HCT116 (cell line): ENCODE results near the gene MUSTN1. TPM values are rescaled to one million over a fixed set of nuclear protein-coding genes. Genes with fewer than 3 reads are reported as not detected.

Source experiments
- ATAC-seq: fragments of 200-7000 bp; cut with Tn5 transposase; 2 replicates; pipeline ENCODE4 v1.9.1; 2020; ENCODE audit warnings: mild to moderate bottlenecking, moderate library complexity
- BruUV-seq: library from RNA; stranded (reverse); fragments of 400-500 nt; replicated peaks from 2 replicates; lab custom pipeline; 2021; lab: Mats Ljungman, UMichigan
- CTCF ChIA-PET: fragments of 300-600 bp; sonication (Branson Sonifier 250); formaldehyde crosslinking; loops from one replicate; lab custom pipeline; 2021; ENCODE audit warnings: antibody characterized with exemption; lab: Charles Lee
- POLR2A ChIA-PET: fragments of 300-600, 350-600 bp; sonication (Branson Sonifier 250); formaldehyde crosslinking; loops from one replicate; lab custom pipeline; 2021; ENCODE audit warnings: antibody characterized with exemption; lab: Charles Lee
- RAD21 ChIA-PET, 2 experiments: fragments of 300-600 bp; sonication (Branson Sonifier 250); formaldehyde crosslinking; loops; one replicate each; lab custom pipeline; 2023; ENCODE audit warnings: low total read pairs in 2 of 2; ENCODE audit not compliant: uncharacterized antibody in 2 of 2, unreplicated experiment in 2 of 2, low non-redundant PET in 1 of 2; lab: Charles Lee
- DNase-seq: peaks from one replicate; pipeline ENCODE4 v3.0.0-alpha.2; 2010; ENCODE audit warnings: low read depth, low spot score
- H2AFZ ChIP-seq: fragments of 200-600 bp; shearing (Covaris generic), sonication (generic); 2 replicates; pipeline ENCODE4 v1.6.1; 2017; ENCODE audit warnings: low read depth, mixed run types, mixed read lengths, antibody characterized with exemption, low read length; ENCODE audit not compliant: poor library complexity, severe bottlenecking
- H3K27ac ChIP-seq: 2 replicates; pipeline ENCODE4 v1.5.1; 2012; ENCODE audit warnings: low read depth, low read length
- H3K27me3 ChIP-seq: fragments of 200-600 bp; sonication (generic); 2 replicates; pipeline ENCODE4 v1.6.1; 2016; ENCODE audit warnings: mixed run types, low read length, mixed read lengths; ENCODE audit not compliant: insufficient read depth
- H3K36me3 ChIP-seq, 2 experiments: fragments of 200-500 bp in 1 of 2; fragments of 200-600 bp in 1 of 2; sonication (Bioruptor generic) in 1 of 2; sonication (generic) in 1 of 2; 2 replicates each; pipeline versions ENCODE4 v1.5.1 to v1.6.1; 2014 to 2016; ENCODE audit warnings: low read length in 2 of 2, inconsistent platforms in 1 of 2, mixed read lengths in 1 of 2, mixed run types in 1 of 2; ENCODE audit not compliant: insufficient read depth in 2 of 2, control insufficient read depth in 1 of 2
- H3K4me1 ChIP-seq, 2 experiments: fragments of 200-600 bp in 1 of 2; sonication (generic) in 1 of 2; 2 replicates each; pipeline versions ENCODE4 v1.5.1 to v1.6.1; 2012 to 2017; ENCODE audit warnings: low read length in 2 of 2, inconsistent platforms in 1 of 2, mild to moderate bottlenecking in 1 of 2, mixed read lengths in 1 of 2, mixed run types in 1 of 2, moderate library complexity in 1 of 2; ENCODE audit not compliant: insufficient read depth in 2 of 2, control insufficient read depth in 1 of 2
- H3K4me2 ChIP-seq: fragments of 200-600 bp; sonication (generic); 2 replicates; pipeline ENCODE4 v1.6.1; 2017; ENCODE audit warnings: mixed run types, low read length, mixed read lengths
- H3K4me3 ChIP-seq, 2 experiments: fragments of 200-600 bp in 1 of 2; sonication (generic) in 1 of 2; replicated peaks in 1 of 2; 2 replicates each; pipeline ENCODE4 v1.5.1; 2011 to 2016; ENCODE audit warnings: low read length in 2 of 2, control low read depth in 1 of 2, low read depth in 1 of 2, mild to moderate bottlenecking in 1 of 2, mixed read lengths in 1 of 2, mixed run types in 1 of 2
- H3K79me2 ChIP-seq: fragments of 200-600 bp; sonication (generic); 2 replicates; pipeline ENCODE4 v1.6.1; 2017; ENCODE audit warnings: mild to moderate bottlenecking, mixed run types, low read length, moderate library complexity, mixed read lengths; ENCODE audit not compliant: insufficient read depth
- H3K9ac ChIP-seq: fragments of 200-600 bp; sonication (generic); 2 replicates; pipeline ENCODE4 v1.6.1; 2016; ENCODE audit warnings: low read length, mixed read lengths
- H3K9me2 ChIP-seq: fragments of 200-600 bp; sonication (generic), shearing (Covaris generic); 2 replicates; pipeline ENCODE4 v1.6.1; 2017; ENCODE audit warnings: mixed run types, mild to moderate bottlenecking, moderate library complexity; ENCODE audit not compliant: insufficient read depth
- H3K9me3 ChIP-seq, 2 experiments: fragments of 200-500 bp in 1 of 2; fragments of 200-600 bp in 1 of 2; sonication (Bioruptor generic) in 1 of 2; sonication (generic) in 1 of 2; 2 replicates each; pipeline ENCODE4 v1.6.1; 2014 to 2017; ENCODE audit warnings: low read length in 2 of 2, mixed read lengths in 2 of 2, inconsistent platforms in 1 of 2, low read depth in 1 of 2, mild to moderate bottlenecking in 1 of 2, mixed run types in 1 of 2, moderate library complexity in 1 of 2; ENCODE audit not compliant: control insufficient read depth in 1 of 2, insufficient read depth in 1 of 2
- H4K20me1 ChIP-seq: fragments of 200-600 bp; sonication (generic), shearing (Covaris generic); 2 replicates; pipeline ENCODE4 v1.6.1; 2017; ENCODE audit warnings: mixed run types, mild to moderate bottlenecking, moderate library complexity; ENCODE audit not compliant: insufficient read depth
- CEBPB ChIP-seq: IDR thresholded peaks from 2 replicates; pipeline ENCODE4 v1.6.1; 2012; ENCODE audit warnings: low read depth
- POLR2A ChIP-seq: IDR thresholded peaks from 2 replicates; pipeline ENCODE4 v1.7.0; 2011; ENCODE audit warnings: borderline replicate concordance; ENCODE audit not compliant: insufficient read depth, insufficient read length; ENCODE audit errors: extremely low read depth
- YY1 ChIP-seq: IDR thresholded peaks from 2 replicates; pipeline ENCODE4 v1.6.1; 2011; ENCODE audit warnings: low read length, low read depth, moderate library complexity, mild to moderate bottlenecking; ENCODE audit not compliant: insufficient replicate concordance; ENCODE audit errors: extremely low read depth
- ZBTB33 ChIP-seq: IDR thresholded peaks from 2 replicates; pipeline ENCODE4 v1.6.1; 2011; ENCODE audit warnings: mild to moderate bottlenecking, low read length, moderate library complexity; ENCODE audit not compliant: insufficient replicate concordance; ENCODE audit errors: extremely low read depth
- intact Hi-C: fragments of 100-400 bp; cut with micrococcal nuclease; formaldehyde crosslinking; loops from 2 replicates; pipeline ENCODE4 v1.10.0; 2022
- microRNA-seq: library from miRNA; unstranded; fragments of <30 nt; microRNA quantifications from one replicate; pipeline ENCODE4, GENCODE V29; 2016; ENCODE audit warnings: borderline number of aligned reads
- total RNA-seq: library from RNA; stranded (reverse); gene quantifications from one replicate; pipeline ENCODE4 v1.2.1, GENCODE V29; 2021; ENCODE audit not compliant: unreplicated experiment

The MUSTN1 gene
- total RNA-seq, 1 experiment from 2014 or later: 0.44 TPM

GRCh38 chr3:52784021-52784621 is 50.7 kb downstream of the MUSTN1 start (continued):
- no peak for TF ChIP-seq ZBTB33
- no peak for TF ChIP-seq POLR2A
- TF ChIP-seq, all 23 proteins: peak for 0

- intact Hi-C loops: no loop called here
- H3K9ac ChIP-seq: no peak overlapping the region
- no peaks in the 10 kb centered on the region for H3K4me1 ChIP-seq
- POLR2A ChIA-PET: no interaction called here
- RAD21 ChIA-PET: no interaction called here
- no peak overlapping the region for H2AFZ ChIP-seq
- no peaks in the 10 kb centered on the region for H3K9me2 ChIP-seq
- H4K20me1 ChIP-seq: no peaks in the 10 kb centered on the region
- no peaks in the 10 kb centered on the region for H3K9me3 ChIP-seq
- no peak for ATAC-seq
- H3K79me2 ChIP-seq: no peaks in the 10 kb centered on the region
- no peak overlapping the region for H3K4me2 ChIP-seq
- H3K27me3 ChIP-seq: peaks cover 30% of the 10 kb centered on the region
- BruUV-seq: no TSS peak
- CTCF ChIA-PET: no interaction called here
- TF ChIP-seq YY1 (no peak), CEBPB (no peak)
- TF ChIP-seq, all 23 proteins: peak for 0
- Histone ChIP-seq H3K36me3 (no peaks in the 10 kb centered on the region), H3K4me3 (no peak overlapping the region), H3K27ac (no peak overlapping the region)
- no peak for DNase-seq
Measured at GRCh38 chr3:52783211-52783555, 51.6 kb downstream of the MUSTN1 start.

Small RNAs within 50 kb of the gene (microRNA-seq; reads per million reads assigned to microRNA genes)
- gene MIR8064: not detected

Other genes with a start within 250 kb of the MUSTN1 start
- gene PBRM1, start 149.1 kb downstream of the MUSTN1 start, total RNA-seq: 40.0 TPM
- 205 TPM for gene GNL3, start 149.0 kb downstream of the MUSTN1 start, total RNA-seq
- 42.1 TPM for gene GLT8D1, start 129.2 kb downstream of the MUSTN1 start, total RNA-seq
- gene SPCS1, start 128.9 kb downstream of the MUSTN1 start, total RNA-seq: 124 TPM
- 36.2 TPM for gene NEK4, start 64.1 kb downstream of the MUSTN1 start, total RNA-seq
- 0.37 TPM for gene ITIH1, start 57.4 kb downstream of the MUSTN1 start, total RNA-seq
- gene ITIH3, start 40.2 kb downstream of the MUSTN1 start, total RNA-seq: 0.44 TPM
- 4.1 TPM for gene ITIH4, start 4.3 kb downstream of the MUSTN1 start, total RNA-seq
- 20.2 TPM for gene STIMATE, start 62.5 kb upstream of the MUSTN1 start, total RNA-seq
- 14.8 TPM for gene SFMBT1, start 211.1 kb upstream of the MUSTN1 start, total RNA-seq